Cardiac muscle cell (in vitro differentiated cells and primary cell): ENCODE data around the gene PLEKHH3. TPM values are rescaled to one million over a fixed set of nuclear protein-coding genes. Genes with fewer than 3 reads are reported as not detected.

ENCODE experiments used
- DNase-seq, 2 donors: peaks; one replicate each; pipeline versions ENCODE4 v3.0.0 to v3.0.0-alpha.2; 2010 to 2017; ENCODE audit warnings: low read depth in 1 of 2, low spot score in 1 of 2
- H3K27ac ChIP-seq: fragments of 200-600 bp; sonication (generic); 2 replicates; pipeline ENCODE4 v1.5.1; 2016
- H3K27me3 ChIP-seq: fragments of 200-600 bp; sonication (generic); 2 replicates; pipeline ENCODE4 v1.6.0; 2016; ENCODE audit warnings: control low read depth
- H3K36me3 ChIP-seq: fragments of 200-600 bp; sonication (generic); 2 replicates; pipeline ENCODE4 v1.5.1; 2016; ENCODE audit warnings: control low read depth
- H3K4me1 ChIP-seq: fragments of 200-600 bp; sonication (generic); 2 replicates; pipeline ENCODE4 v1.8.1; 2017; ENCODE audit warnings: low read depth, mild to moderate bottlenecking, mixed run types
- H3K4me3 ChIP-seq: fragments of 200-600 bp; sonication (generic); 2 replicates; pipeline ENCODE4 v1.5.1; 2016; ENCODE audit warnings: mild to moderate bottlenecking
- H3K9me3 ChIP-seq: fragments of 200-600 bp; sonication (generic); 2 replicates; pipeline ENCODE4 v1.5.1; 2017; ENCODE audit warnings: low read depth, mild to moderate bottlenecking, control low read depth
- polyA plus RNA-seq: library from polyadenylated mRNA; unstranded; fragments of >200 nt; fragmentation: Nextera tagmentation; extraction: Ambion mirVana; gene quantifications from 2 replicates; pipeline ENCODE4 v1.2.1, GENCODE V29; 2016
- total RNA-seq: library from RNA; depleted of rRNA; stranded (reverse); fragments of >200 nt; gene quantifications from 2 replicates; pipeline ENCODE4 v1.2.3, GENCODE V29; 2016
- TF ChIP-seq, protein P1 (sequence below): IDR thresholded peaks from 2 replicates; pipeline ENCODE4 v1.5.1; 2012; ENCODE audit warnings: low read depth, mild to moderate bottlenecking, low read length

The PLEKHH3 gene
- total and polyA plus RNA-seq, 2 experiments from 2014 or later, result 54.7 to 79.1 TPM

DNA sequence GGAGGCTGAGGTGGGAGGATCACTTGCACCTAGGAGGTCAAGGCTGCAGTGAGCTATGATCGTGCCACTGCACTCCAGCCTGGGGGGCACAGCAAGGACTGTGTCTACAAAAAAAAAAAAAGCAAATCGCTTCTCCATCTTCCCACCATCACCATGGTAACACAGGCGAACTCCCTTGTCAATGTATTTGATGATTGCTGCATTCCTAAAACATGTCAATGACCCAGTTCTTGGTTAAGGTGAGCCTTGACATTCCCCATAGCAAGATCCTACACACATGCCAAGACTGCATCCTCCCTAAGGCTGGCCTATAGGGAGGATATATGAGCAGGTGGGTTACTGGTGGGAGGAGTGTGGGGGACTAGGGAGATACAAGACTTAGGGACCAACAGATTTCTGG is 17.7 kb upstream of the PLEKHH3 start:
- DNase-seq, result no peak
- TF ChIP-seq, protein P1, sequence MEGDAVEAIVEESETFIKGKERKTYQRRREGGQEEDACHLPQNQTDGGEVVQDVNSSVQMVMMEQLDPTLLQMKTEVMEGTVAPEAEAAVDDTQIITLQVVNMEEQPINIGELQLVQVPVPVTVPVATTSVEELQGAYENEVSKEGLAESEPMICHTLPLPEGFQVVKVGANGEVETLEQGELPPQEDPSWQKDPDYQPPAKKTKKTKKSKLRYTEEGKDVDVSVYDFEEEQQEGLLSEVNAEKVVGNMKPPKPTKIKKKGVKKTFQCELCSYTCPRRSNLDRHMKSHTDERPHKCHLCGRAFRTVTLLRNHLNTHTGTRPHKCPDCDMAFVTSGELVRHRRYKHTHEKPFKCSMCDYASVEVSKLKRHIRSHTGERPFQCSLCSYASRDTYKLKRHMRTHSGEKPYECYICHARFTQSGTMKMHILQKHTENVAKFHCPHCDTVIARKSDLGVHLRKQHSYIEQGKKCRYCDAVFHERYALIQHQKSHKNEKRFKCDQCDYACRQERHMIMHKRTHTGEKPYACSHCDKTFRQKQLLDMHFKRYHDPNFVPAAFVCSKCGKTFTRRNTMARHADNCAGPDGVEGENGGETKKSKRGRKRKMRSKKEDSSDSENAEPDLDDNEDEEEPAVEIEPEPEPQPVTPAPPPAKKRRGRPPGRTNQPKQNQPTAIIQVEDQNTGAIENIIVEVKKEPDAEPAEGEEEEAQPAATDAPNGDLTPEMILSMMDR, result no peak
- H3K36me3 ChIP-seq, result peaks cover 30% of the 10 kb centered on the region

DNA sequence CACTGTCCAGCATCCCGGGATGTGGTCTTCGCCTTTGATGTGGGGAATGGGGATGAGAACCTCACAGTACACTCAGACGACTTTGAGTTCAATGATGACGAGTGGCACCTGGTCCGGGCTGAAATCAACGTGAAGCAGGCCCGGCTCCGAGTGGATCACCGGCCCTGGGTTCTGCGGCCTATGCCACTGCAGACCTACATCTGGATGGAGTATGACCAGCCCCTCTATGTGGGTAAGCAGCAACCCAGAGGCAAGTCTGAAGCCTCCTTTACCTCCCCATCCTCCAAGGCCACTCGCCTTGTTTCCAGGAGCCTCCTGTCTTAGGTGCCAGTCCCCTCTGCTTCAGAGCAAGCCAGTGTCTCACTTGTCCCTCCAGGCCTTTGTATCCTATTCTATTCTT is 15.7 kb upstream of the PLEKHH3 start:
- Histone ChIP-seq H3K27ac (no peak overlapping the region), H3K4me3 (no peak overlapping the region), H3K9me3 (no peaks in the 10 kb centered on the region), H3K4me1 (no peaks in the 10 kb centered on the region), H3K27me3 (no peaks in the 10 kb centered on the region), H3K36me3 (peaks cover 29% of the 10 kb centered on the region)
- TF ChIP-seq, protein P1, result no peak
- DNase-seq, result no peak

More for the DNA sequence above, 17.7 kb upstream of the PLEKHH3 start:
- no peaks in the 10 kb centered on the region for H3K27me3 ChIP-seq
- H3K4me3 ChIP-seq, result no peak overlapping the region
- H3K9me3 ChIP-seq, result no peaks in the 10 kb centered on the region
- no peak overlapping the region for H3K27ac ChIP-seq
- H3K4me1 ChIP-seq, result no peaks in the 10 kb centered on the region

DNA sequence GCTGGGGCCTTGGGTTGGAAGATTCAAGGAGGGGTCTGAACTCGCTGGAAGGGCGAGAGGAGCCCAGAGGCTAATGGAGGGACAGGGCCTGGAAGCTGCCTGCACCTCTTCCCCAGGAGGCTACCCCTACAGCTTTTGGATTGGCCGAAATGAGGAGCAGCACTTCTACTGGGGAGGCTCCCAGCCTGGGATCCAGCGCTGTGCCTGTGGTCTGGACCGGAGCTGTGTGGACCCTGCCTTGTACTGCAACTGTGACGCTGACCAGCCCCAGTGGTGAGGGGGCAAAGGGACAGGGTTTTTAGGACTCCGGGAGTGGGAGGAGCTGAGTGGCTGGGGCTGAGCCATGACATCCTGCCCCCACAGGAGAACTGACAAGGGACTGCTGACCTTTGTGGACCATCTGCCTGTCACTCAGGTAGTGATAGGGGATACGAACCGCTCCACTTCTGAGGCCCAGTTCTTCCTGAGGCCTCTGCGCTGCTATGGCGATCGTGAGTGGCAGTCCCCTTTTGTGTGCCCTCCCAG is 14.3 kb upstream of the PLEKHH3 start:
- Histone ChIP-seq H3K4me3 (no peak overlapping the region), H3K27me3 (no peaks in the 10 kb centered on the region), H3K36me3 (peaks cover 23% of the 10 kb centered on the region), H3K4me1 (no peaks in the 10 kb centered on the region), H3K9me3 (no peaks in the 10 kb centered on the region), H3K27ac (peak overlapping the region; percentile 57)
- TF ChIP-seq, protein P1, result no peak
- DNase-seq, result no peak

DNA sequence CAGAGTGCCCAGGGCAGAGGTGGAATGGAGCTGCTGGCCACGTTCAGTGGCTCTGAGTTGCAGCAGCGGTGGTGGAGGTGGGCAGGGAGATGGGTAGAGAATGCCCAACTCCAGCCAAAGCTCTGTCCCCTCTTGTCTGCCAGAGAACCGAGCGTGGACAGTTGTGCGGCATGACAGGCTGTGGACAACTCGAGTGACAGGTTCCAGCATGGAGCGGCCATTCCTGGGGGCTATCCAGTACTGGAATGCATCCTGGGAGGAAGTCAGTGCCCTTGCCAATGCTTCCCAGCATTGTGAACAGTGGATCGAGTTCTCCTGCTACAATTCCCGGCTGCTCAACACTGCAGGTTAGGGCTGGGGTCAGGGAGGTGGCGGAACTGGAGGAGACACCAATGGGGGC is 13.8 kb upstream of the PLEKHH3 start:
- no peaks in the 10 kb centered on the region for H3K4me1 ChIP-seq
- TF ChIP-seq, protein P1, result no peak

DNA sequence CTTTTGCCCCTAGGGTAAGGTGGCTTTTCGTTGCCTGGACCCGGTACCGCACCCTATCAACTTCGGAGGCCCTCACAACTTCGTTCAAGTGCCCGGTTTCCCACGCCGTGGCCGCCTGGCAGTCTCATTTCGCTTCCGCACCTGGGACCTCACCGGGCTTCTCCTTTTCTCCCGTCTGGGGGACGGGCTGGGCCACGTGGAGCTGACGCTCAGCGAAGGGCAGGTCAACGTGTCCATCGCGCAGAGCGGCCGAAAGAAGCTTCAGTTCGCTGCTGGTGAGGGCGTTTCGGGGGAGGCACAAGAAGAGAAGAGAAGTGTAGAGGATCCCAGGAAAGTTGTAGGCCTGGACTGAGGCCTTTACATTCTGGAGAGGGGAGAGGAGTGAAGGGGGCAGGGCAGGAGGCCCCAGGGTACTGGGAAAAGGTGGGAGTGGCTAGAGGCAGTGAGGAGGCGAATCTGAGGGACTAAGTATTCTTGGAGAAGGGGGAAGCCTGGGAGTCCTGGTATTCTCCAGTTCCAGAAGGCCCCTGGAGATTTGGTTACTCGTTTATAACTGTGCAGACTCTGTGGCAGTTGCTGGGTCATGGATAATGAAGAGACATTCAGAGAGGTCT is 11.0 kb upstream of the PLEKHH3 start:
- no peaks in the 10 kb centered on the region for H3K9me3 ChIP-seq
- no peaks in the 10 kb centered on the region for H3K4me1 ChIP-seq
- H3K27ac ChIP-seq, result no peak overlapping the region
- TF ChIP-seq, protein P1, result no peak
- no peaks in the 10 kb centered on the region for H3K27me3 ChIP-seq
- DNase-seq, result no peak
- H3K4me3 ChIP-seq, result no peak overlapping the region
- peaks cover 16% of the 10 kb centered on the region for H3K36me3 ChIP-seq

More for the DNA sequence above, 13.8 kb upstream of the PLEKHH3 start:
- H3K36me3 ChIP-seq, result peaks cover 27% of the 10 kb centered on the region
- no peak for DNase-seq
- peak overlapping the region; percentile 57 for H3K27ac ChIP-seq
- no peaks in the 10 kb centered on the region for H3K9me3 ChIP-seq
- no peaks in the 10 kb centered on the region for H3K27me3 ChIP-seq
- no peak overlapping the region for H3K4me3 ChIP-seq
